GM18498 (cell line): ENCODE data around the gene COL23A1.
"Not testable (repeated sequence)": the region's sequence is repeated elsewhere in the genome, so short reads cannot be mapped to it uniquely, and the experiment has no call there.

ENCODE experiments used
- ATAC-seq: cut with Tn5 transposase; IDR thresholded peaks from one replicate; pipeline ENCODE4 v1.9.1; 2021; ENCODE audit warnings: mild to moderate bottlenecking, moderate library complexity; ENCODE audit not compliant: unreplicated experiment

COL23A1 gene

DNA sequence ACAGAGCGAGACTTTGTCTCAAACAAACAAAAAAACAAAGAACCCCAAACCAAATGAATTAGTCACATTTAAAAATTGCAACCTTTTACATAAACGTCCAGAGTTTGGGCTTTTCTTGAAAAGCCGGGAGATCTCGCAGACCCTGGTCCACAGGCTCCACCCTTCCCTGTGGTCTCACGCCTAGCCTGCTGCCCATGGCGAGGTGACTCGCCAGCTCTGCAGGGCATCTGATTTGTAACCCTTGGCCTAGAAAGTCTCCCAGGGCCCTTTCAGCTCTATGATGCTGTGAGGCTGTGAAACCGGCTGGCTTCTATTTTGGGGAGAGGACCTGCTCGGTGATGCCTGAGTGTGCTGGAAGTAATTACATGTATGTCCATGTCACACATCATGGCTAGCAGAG, 312.8 kb downstream of the COL23A1 start:
- ATAC-seq: no peak

DNA sequence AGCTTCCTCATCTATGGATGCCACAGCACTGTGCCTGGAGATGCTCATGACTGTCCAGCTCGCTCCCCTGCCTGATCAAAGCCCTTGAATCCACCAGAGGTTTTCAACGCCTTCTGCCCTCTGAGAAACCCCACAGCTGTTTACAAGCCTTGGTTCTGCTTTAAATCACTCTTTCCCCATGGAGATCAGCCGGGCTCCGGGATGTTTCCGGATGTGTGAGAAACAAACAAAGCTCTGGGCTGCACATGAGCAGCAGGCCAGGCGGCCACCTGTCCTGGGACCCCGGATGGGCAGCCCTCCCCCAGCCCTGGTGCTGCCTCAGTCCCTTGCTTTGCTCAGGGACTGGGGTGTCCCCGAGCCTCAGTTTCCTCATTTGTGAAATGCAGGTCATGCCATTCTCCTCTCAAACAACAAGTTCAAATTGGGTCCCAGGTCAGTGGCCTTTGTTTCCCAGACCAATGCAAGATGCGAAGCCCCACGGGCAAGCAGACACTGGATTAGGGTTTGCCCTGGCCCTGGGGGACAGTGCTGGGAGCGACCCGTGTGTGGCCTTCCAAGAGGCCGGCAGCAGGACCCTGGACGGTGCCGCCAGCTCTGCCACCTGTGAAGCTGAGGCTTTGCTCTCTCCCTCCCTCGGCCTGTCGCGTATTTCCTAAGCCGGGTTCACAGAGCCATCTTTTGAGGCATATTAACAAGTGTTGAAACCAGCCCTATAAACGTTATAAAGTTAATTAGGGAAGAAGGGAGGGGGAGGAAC, 315.2 kb downstream of the COL23A1 start:
- no peak for ATAC-seq

DNA sequence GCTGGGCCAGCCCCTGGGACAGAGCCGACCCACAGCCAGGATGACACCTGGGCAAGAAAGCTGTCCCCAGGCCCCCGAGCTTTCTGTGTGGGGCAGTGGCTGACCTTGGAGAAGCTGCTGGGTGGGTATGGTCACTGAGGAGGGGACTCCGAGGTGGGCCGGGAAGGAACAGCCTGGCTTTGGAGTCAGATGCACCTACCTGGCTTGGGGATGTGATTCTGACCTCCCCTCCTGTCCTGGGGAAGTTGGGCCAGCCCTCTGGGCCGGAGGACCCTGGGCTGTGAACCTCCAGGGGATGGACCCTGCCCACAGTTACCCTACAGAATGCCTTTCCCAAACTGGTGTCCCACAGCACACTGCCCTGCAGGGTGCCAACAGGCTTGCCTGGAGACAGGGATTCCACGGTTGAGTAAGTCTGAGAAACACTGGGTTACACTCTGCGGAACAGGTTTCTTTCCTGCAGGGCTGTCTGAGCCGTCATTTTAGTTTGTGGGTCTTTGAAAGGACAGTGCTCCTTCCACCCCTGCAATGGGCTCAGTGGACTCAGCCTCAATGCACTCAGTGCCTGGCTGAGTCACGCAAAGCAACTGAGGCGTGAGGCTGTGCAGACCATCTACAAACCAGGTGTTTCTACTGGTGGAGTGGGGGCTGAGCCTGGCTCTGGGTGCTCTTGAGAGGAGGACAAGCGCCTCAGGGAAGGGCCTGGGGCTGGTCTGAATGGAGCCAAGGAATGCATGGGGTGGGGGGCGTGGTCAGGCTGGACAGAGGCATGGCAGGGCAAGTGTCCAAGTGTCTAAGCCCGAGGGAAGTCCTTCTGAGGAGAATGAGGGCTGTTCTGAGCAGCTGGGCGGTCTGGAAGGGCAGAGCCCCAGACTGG, 316.3 kb downstream of the COL23A1 start:
- ATAC-seq: no peak

DNA sequence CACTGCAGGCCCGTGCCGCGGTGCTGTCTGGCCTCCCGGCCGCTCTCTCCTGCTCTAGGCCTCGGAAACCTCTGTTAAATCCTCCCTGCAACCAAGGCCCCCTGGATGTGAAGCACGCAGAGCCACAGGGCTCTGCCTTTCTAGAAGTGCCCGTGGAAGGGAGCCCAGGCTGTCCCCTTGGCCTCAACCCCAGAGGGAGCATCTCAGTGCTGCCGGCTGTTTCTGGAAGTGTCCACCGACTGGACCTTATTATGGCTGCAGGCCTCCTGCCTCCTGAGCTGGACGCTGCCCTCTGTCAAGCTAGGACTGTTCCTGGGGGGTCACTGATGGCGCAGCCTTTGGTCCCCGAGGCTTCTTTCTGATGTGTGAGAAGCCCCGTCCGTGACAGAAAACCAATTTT, 317.2 kb downstream of the COL23A1 start:
- no peak for ATAC-seq

DNA sequence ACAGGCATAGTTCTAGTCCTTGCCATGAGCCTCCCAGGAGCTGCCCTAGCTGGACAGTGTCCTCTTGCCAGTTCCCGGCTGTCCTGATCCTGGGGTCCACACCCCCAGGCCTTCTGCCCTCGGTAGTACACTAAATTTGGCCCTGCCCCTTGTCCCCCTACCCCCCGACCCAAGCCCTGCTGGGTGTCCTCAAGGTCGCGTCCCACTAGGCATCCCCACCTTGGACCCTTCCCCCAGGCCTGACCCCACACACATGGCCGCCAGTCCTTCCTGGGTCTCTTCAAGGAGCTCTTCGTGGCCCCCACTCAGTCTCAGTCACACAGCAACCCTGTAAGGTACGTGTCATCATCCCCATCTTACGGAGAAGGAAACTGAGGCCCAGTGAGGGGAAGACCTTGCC, 317.6 kb downstream of the COL23A1 start:
- ATAC-seq: no peak

DNA sequence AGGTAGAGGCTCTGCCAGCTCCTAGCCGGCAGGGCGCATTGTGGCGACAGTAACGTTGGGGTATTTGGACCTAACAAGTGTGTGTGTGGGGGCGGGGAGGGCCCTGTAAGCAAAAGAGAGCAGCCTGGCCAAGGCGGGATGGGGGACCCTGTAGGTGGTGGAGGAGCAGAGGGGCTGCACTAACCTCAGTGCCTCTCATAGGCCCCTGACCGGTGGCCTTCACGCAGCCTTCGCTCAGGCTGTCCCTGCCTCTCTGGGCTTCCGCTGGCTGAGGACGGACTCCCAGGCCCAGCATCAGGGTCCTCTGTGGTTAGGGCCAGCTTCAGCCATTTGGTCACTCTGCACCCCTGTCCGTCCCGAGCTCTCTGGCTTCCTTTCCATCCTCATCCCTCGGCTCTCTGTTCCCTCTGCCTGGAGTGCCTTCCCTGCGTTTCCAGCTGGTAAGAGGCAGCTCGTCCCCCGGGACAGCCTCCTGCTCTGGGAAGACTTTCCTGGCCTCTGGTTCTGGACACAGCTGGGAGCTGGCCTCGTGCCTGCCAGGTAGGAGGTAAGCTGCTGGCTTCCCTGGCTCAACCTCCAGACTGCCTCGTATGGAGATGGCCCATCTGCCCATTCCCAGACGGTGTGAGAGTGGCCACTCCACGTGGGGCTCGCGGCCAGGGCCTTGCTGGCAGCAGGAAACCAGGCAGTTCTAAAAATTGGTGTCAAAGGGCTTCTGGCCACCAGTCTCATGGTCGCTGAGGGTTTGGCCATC, 318.3 kb downstream of the COL23A1 start:
- ATAC-seq: no peak

DNA sequence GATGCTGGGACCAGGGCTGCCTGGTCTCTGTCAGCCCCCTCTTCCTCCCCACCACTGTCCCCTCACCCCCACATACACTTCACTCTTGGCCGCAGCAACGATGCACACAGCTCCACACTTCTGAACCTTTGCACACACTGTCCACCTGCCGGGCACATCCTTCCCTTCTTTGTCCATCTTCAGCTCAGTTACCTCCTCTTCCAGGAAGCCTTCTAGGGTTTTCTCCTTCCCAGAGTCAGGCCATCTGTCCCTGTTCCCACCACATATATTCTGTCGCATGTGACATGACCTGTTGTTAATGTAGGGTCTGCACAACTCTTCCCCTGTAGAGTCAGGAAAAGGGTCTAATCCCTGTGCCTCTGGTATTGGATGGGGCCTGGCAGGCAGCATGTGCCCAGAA, 319.0 kb downstream of the COL23A1 start:
- ATAC-seq: no peak

DNA sequence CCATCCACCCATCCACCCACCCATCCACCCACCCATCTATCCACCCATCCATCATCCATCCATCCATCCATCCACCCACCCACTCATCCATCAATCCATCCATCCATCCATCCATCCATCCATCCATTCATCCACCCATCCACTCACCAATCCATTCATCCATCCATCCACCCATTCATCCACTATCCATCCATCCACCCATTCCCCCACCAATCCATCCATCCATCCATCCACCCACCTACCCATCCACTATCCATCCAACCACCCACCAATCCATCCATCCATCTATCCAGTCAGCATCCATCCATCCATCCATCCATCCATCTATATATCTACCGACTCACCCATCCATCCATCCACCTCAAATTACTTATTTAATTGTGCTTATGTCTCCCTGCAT, 320.7 kb downstream of the COL23A1 start:
- ATAC-seq: no peak

DNA sequence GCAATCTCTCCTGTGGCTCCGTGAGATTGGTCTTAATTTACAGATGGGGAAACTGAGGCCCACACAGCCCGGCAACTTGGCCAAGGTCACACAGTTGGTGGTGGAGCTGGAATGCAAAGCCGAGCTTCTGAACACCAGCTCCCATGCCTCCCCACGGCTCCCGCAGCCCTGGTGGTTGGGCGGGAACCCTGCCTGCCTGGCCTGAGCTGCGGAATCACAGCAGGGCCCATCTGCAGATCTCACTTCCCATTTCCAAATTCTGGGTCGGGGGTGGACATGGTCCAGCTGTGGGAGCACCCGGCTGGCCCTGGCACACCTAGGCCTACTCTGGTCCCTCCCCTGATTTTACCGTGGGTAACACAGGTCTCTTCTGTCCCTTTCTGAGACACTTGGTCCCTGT, 322.3 kb downstream of the COL23A1 start:
- no peak for ATAC-seq

DNA sequence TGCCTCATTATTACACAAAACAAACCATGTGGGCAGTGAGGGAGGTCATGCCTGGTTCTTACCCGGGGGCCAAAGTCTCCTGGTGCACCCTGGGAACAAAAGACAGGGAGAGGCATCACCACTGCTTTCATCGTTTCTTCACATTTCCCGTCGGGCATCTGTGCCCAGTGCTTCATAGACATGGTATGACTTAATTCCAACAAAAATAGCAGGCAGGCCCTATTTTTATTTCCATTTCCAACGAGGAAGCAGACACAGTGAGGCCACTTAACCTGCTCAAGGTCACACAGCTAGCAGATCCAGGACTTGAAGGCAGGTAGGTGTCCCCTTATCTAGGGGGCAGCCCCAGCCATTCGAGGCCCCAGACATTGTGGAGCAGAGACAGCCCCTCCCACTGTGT, 322.9 kb downstream of the COL23A1 start:
- ATAC-seq: no peak

DNA sequence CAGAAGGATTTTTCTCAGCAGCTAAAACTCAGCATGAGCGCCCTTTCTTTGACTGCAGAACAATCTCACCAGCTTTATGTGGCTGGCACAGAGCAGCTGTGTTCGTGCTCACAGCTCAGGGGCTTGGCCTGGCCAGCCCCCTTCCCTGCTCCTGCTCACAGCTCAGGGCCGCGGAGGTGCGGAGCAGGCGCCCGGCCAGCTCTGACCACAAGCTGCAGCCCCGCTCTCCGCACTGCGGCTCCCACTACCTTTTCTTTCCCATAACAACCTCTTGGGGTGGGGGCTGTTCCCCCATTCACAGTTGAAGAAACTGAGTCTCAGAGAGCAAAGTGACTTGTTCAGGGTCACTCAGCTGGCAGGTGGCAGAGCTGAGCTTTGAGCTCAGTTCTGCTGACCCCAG, 323.6 kb downstream of the COL23A1 start:
- no peak for ATAC-seq

DNA sequence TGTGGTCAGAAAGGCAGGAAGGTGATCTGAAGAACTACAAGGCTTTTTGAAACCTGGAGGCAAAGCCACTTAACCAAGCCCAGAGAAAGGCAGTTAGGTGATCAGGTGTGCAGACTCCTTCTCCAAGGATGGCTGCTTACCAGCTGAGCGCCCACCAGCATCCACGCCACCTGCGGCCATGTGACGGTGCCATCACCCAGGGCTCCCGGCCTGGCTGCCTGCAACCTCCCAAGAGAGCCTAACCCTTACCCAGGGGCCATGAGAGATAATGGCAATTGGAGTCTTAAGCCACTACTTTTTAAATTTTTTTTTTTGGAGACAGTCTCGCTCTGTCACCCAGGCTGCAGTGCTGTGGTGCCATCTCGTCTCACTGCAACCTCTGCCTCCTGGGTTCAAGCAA, 324.4 kb downstream of the COL23A1 start:
- ATAC-seq: no peak

DNA sequence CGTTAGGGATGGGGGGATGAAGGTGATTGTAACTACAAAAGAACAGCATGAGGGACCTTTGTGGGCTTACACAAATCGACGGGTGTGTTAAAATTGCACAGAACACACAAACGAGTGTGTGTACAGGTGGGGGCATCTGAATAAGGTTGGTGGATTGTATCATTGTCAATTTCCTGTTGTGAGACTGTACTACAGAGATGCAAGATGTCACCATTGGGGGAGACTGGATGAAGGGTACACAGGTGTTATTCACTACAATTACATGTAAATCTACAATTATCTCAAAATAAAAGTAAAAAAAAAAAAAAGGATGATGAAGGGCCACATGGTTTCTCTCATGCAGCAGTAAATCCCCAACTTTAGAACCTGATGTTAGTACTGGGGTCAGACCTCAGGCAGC, 326.1 kb downstream of the COL23A1 start:
- ATAC-seq: no peak

DNA sequence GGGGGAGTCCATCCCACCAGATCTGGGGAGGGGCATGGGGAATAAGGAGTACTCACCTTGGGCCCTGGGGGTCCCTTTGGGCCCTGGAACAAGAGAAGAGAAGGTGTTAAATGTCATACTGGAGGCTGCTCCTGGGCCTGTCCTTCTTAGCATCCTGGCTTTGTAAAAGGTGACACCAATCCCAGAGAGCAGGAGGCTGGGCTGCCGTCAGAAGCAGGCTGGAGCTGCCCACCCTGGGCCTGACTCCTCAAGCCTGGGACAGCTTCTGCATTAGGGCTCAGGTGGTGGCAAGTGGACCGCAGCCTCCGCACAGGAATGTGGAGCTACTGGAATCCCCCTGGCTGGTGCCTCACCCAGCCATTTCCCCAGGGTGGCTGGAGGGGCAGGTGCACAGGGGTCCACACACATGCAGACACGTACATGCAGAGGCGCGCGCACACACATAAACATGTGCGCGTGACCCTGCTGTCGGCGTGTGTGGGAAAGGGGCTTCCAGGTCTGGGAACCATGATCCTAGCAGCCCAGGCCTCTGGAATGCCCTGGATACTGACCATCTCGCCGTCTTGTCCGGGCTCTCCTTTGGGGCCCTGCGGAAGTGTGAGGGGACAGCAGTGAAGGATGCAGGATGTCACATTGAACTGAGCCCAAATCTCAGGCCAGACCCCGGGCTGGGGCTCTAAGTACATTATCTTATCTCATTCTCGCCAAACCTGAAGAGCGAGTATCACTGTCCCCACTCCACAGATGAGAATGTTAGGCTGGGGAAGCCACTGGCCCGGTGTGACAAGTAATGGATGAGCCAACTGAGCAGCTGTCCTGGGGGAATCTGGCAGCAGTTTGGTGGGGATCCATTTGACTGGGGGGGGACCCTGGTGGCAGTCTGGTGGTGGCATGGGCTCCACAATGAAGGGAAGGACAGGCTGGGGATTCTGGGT, 328.3 kb downstream of the COL23A1 start:
- no peak for ATAC-seq

DNA sequence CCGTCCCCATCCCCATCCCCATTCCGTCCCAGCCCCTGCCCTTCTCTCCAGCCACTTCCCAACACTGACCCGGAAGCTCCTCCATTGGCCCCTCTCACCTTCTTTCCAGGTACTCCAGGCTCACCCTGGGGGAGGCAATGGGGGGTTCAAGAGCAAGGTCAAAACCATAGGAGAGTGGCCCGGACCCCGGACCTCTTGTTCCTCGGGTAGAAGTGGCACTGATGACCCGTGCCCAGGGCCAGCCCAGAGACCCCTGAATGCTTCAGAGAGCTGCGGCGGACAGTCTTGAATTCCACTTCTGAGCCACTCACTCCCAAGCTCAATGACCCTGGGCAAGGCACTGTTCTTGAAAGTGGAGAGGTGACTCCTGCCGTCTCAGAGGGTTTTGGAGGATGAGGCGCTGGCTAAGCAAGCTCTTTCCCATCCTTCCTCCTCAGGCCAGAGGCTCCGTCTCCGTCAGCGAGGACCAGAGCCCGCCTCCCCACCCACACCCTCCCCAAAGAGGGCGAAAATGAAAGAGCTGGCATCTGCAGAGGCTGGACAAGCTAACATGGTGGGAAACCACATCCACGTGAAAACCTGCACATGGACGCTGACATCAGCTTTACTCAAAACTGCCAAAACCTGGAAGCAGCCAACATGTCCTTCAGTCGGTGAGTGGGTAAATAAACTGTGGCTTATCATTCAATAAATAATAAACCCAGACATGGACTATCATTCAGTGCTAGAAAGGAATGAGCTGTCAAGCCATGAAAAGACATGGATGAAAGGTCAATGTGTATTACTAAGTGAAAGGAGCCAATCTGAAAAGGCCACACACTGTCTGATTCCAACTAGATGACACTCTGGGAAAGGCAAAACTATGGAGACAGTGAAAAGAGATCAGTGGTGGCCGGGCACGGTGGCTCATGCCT, 330.3 kb downstream of the COL23A1 start:
- no peak for ATAC-seq

DNA sequence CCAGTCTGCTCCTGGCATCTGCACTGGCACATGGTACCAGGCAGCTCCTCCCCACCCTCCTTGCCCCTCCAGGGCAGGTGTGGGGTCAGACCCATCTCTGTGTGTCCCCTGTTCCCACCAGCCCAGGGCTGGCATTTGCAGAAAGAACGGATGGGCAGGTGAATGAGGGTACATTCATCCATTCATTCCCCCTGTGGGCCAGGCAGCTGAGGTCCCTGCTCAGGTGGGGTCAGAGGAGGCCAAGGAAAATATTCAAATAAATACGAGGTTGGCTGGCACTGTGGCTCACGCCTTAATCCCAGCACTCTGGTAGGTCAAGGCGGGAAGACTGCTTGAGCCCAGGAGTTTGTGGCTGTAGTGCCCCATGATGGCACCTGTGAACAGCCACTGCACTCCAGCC, 332.5 kb downstream of the COL23A1 start:
- ATAC-seq: no peak

DNA sequence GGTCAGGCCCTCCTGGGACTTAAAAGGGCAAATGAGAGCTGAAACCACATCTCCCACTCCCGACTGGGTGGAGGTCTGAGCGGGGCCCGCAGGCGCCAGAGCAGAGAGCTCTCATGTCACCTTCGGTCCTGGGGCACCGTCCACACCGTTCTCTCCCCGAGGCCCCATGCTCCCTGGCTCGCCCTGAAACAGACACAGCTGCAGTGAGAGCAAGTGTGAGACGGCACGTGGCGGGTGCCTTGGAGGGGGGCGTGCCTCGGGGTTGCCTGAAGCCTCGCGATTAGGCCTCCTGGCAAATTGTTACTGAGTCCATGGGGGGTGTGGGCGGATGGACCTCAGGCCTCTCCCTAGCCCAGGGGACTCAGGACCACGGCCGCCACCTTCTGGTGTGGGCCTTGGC, 333.4 kb downstream of the COL23A1 start:
- ATAC-seq: no peak

DNA sequence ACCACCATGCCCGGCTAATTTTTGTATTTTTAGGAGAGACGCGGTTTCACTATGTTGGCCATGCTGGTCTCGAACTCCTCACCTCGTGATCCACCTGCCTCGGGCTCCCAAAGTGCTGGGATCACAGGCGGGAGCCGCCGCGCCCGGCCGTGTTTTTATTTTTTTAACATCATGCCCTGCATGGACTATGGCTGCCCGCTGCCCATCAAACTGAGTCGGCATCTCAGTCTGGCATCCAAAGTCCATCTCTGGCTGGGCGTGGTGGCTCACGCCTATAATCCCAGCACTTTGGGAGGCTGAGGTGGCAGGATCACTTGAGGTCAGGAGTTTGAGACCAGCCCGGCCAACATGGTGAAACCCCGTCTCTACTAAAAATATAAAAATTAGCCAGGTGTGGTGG, 336.6 kb downstream of the COL23A1 start:
- not testable (repeated sequence) for ATAC-seq

DNA sequence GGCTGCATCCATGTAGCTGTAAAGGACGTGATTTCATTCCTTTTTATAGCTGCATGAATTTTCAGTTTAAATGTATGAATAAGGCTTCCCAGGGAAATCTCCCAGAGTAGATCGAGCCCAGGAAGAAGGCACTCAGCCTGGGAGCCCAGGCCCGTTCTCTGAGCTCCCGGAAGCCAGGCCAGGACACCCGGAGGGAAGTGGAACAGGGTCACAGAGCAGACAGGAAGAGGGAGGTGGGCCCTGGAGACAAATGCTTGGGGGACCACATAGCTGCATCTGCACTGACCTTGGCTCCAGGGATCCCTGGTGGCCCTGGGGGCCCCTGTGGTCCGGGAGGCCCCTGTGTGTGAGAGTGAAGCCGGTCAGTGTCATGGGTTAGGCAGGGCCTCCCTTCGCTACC, 337.9 kb downstream of the COL23A1 start:
- no peak for ATAC-seq
